Loucy (cell line): ENCODE measurements around the gene MLLT10.

ENCODE experiments used
- H2AFZ ChIP-seq: fragments of 200-600 bp; sonication (generic); 2 replicates; pipeline ENCODE4 v1.6.0; 2016; ENCODE audit warnings: antibody characterized with exemption, mild to moderate bottlenecking, low read length, moderate library complexity
- H3F3A ChIP-seq: fragments of 200-600 bp; 2 replicates; pipeline ENCODE4 v1.6.0; 2016; ENCODE audit warnings: antibody characterized with exemption, low read depth, mild to moderate bottlenecking
- H3K27me3 ChIP-seq: fragments of 200-600 bp; sonication (generic); 2 replicates; pipeline ENCODE4 v1.6.1; 2014; ENCODE audit warnings: low read length, mild to moderate bottlenecking; ENCODE audit not compliant: insufficient read depth, poor library complexity, severe bottlenecking
- H3K36me3 ChIP-seq: fragments of 200-600 bp; sonication (generic); 2 replicates; pipeline ENCODE4 v1.6.1; 2016; ENCODE audit warnings: low read length; ENCODE audit not compliant: insufficient read depth
- H3K4me1 ChIP-seq: fragments of 200-600 bp; sonication (generic); 2 replicates; pipeline ENCODE4 v1.5.1; 2014; ENCODE audit warnings: low read length, mild to moderate bottlenecking; ENCODE audit not compliant: insufficient read depth, poor library complexity, severe bottlenecking
- H3K4me2 ChIP-seq: fragments of 200-600 bp; sonication (generic); 2 replicates; pipeline ENCODE4 v1.6.0; 2014; ENCODE audit warnings: antibody characterized with exemption, low read length, low read depth, mild to moderate bottlenecking; ENCODE audit not compliant: poor library complexity, severe bottlenecking
- H3K4me3 ChIP-seq: fragments of 200-600 bp; sonication (generic); 2 replicates; pipeline ENCODE4 v1.5.1; 2014; ENCODE audit warnings: low read length, mild to moderate bottlenecking, mixed read lengths; ENCODE audit not compliant: poor library complexity, severe bottlenecking
- H3K79me2 ChIP-seq: fragments of 200-600 bp; sonication (generic); 2 replicates; pipeline ENCODE4 v1.6.1; 2014; ENCODE audit warnings: low read length; ENCODE audit not compliant: insufficient read depth
- H3K9ac ChIP-seq: fragments of 200-600 bp; sonication (generic); 2 replicates; pipeline ENCODE4 v1.6.0; 2014; ENCODE audit warnings: mild to moderate bottlenecking, low read depth, low read length, moderate library complexity; ENCODE audit not compliant: poor library complexity, severe bottlenecking
- H3K9me2 ChIP-seq: fragments of 200-600 bp; sonication (generic); replicated peaks from 2 replicates; pipeline ENCODE4 v1.6.1; 2016; ENCODE audit warnings: low read depth, low read length, mixed read lengths
- H3K9me3 ChIP-seq: fragments of 200-600 bp; sonication (generic); 2 replicates; pipeline ENCODE4 v1.6.1; 2014; ENCODE audit warnings: mild to moderate bottlenecking, antibody characterized with exemption, low read length, low read depth; ENCODE audit not compliant: insufficient read depth
- H4K20me1 ChIP-seq: fragments of 200-600 bp; sonication (generic); 2 replicates; pipeline ENCODE4 v1.6.0; 2014; ENCODE audit warnings: antibody characterized with exemption, low read length, mild to moderate bottlenecking; ENCODE audit not compliant: insufficient read depth, poor library complexity, severe bottlenecking
- EZH2phosphoT487 ChIP-seq: fragments of 200-600 bp; IDR thresholded peaks from 2 replicates; pipeline ENCODE4 v1.6.1; 2018; ENCODE audit warnings: antibody characterized with exemption, mild to moderate bottlenecking, moderate library complexity, borderline replicate concordance
- TF ChIP-seq, protein P1 (sequence below): fragments of 200-600 bp; sonication (generic); conservative IDR thresholded peaks from 2 replicates; pipeline ENCODE4 v1.5.1; 2014; ENCODE audit warnings: mild to moderate bottlenecking, antibody characterized with exemption, low read length

MLLT10 gene

DNA sequence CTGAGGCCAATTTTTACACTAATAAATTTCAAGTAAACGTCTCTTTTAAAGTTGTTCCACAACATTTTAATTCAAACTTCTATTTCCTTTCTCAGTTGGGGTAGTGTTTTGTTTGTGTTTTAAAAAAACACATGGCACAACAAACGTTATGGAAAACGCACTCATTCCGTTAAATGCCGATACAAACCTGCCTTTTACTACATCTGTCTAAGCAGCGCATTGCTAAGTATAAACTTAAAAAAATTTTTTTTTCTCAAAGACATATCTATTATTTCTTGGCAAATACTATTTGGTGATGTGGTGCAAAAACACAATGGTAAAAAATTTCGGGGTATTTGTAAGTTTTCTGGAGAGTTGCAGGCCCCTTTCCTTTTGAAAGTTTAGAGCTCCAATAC lies 9.9 kb upstream of the MLLT10 start:
- H3K4me3 ChIP-seq, result no peak overlapping the region
- no peaks in the 10 kb centered on the region for H3K36me3 ChIP-seq
- H4K20me1 ChIP-seq, result no peaks in the 10 kb centered on the region
- H3K9me3 ChIP-seq, result no peaks in the 10 kb centered on the region
- no peak overlapping the region for H2AFZ ChIP-seq
- no peak for TF ChIP-seq EZH2phosphoT487
- TF ChIP-seq, protein P1, sequence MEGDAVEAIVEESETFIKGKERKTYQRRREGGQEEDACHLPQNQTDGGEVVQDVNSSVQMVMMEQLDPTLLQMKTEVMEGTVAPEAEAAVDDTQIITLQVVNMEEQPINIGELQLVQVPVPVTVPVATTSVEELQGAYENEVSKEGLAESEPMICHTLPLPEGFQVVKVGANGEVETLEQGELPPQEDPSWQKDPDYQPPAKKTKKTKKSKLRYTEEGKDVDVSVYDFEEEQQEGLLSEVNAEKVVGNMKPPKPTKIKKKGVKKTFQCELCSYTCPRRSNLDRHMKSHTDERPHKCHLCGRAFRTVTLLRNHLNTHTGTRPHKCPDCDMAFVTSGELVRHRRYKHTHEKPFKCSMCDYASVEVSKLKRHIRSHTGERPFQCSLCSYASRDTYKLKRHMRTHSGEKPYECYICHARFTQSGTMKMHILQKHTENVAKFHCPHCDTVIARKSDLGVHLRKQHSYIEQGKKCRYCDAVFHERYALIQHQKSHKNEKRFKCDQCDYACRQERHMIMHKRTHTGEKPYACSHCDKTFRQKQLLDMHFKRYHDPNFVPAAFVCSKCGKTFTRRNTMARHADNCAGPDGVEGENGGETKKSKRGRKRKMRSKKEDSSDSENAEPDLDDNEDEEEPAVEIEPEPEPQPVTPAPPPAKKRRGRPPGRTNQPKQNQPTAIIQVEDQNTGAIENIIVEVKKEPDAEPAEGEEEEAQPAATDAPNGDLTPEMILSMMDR, result no peak
- H3K4me1 ChIP-seq, result peaks cover 26% of the 10 kb centered on the region
- H3K79me2 ChIP-seq, result peaks cover 18% of the 10 kb centered on the region
- no peak overlapping the region for H3K4me2 ChIP-seq
- 0 out of 2 replicates have a peak, but pooled peaks cover 11% of the 10 kb centered on the region for H3F3A ChIP-seq
- no peaks in the 10 kb centered on the region for H3K9me2 ChIP-seq
- H3K27me3 ChIP-seq, result no peaks in the 10 kb centered on the region
- H3K9ac ChIP-seq, result peak overlapping the region; percentile 98

DNA sequence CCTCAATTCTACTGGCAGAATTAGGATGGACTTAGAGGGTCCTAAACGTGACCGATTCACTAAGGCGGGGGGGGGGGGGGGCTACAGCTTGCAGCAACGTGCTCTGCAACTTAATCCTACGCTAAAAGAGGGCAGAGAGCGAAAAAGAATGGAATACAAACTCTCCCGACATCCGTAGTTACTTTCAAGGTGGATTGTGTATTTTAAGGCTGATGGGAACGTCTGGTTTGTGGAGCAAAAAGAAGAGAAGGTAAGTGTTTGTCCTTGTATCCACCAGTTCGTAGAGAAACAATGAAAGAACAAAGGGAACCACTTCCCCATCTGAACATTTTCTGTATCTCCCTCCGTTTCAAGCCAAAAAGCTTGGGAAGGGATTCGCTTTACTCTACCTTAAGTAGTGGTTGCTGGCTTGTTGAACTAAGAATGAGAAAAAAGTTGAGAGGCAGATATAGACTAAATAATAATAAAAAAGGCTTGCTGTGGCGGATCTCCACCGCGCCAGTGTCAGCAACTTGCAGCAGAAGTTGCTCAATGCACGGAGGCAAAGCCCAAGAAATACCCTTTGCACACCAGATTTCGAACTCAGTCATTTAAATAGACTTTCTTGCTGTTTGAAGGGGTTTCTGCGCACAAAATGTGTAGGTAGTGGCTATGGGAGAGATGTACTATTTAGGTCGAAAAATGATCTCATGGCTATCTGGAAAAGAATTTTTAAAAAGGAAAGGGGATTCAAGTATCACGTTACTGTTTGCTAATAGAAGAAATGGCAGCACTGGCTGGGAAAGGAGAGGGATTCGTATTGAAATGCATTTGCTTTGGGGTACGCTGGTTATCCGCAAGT lies 9.3 kb upstream of the MLLT10 start:
- no peak overlapping the region for H2AFZ ChIP-seq
- peak overlapping the region; percentile 85 for H3K4me3 ChIP-seq

DNA sequence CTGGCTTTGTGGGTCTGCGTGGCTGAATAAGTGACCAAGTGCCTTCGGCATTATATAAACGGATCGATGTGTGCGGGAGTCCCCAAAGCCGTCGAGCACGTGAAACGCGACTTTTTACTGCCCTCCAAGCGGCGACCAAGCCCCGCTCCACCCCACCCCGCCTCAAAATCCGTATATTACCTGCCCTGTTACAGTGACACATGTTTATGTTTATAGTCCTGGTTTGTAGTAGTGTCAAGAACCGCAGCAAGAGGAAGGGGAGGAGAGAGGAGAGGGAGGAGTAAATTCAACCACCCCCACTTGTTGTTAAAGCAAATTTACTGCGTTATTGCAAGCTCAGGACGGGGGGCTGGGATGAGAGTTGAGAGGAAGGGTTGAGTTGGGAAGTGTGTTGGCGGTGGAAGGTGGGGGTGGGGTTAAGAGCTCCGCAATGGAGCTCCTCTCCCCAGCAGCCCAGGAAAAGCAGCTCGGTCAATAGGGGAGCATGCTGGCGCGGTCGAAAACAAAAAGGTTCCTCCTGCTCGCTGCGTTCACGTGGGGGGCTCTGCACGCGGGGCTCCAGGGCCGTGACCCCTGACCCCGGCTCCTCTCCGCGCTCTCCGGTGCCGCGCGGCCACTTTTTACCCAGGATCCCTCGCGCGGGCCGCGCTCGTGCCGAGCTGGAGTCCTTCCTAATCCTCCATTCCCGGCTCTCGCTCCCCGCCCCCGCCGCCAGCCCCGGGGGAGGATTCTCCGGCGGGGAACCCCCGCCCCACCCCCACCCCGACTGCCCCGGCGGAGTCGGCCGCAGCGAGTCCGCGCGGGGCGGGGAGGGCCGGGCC lies 8.5 kb upstream of the MLLT10 start, which contains the start of gene SKIDA1:
Gene SKIDA1, minus strand, starts transcription at position 316 of the 821 bp plus-strand sequence. CDS start 7,860 bp downstream, outside the sequence.
- Histone ChIP-seq H3K4me1 (peaks cover 30% of the 10 kb centered on the region), H3F3A (0 out of 2 replicates have a peak, but pooled peaks cover 15% of the 10 kb centered on the region), H2AFZ (peak within 1 kb of the TSS; percentile 83), H3K9me3 (no peaks in the 10 kb centered on the region), H3K9me2 (no peaks in the 10 kb centered on the region), H3K27me3 (no peaks in the 10 kb centered on the region), H3K9ac (peak within 1 kb of the TSS; percentile 98), H4K20me1 (no peaks in the 10 kb centered on the region), H3K36me3 (no peaks in the 10 kb centered on the region), H3K4me2 (peak within 1 kb of the TSS; percentile 62), H3K79me2 (peaks cover 16% of the 10 kb centered on the region), H3K4me3 (peak within 1 kb of the TSS; percentile 85)
- TF ChIP-seq, protein P1, result no peak
- TF ChIP-seq EZH2phosphoT487, result no peak

More for the DNA sequence above, 9.3 kb upstream of the MLLT10 start:
- H3K4me2 ChIP-seq, result peak overlapping the region; percentile 60
- peaks cover 27% of the 10 kb centered on the region for H3K4me1 ChIP-seq
- H3K36me3 ChIP-seq, result no peaks in the 10 kb centered on the region
- no peaks in the 10 kb centered on the region for H4K20me1 ChIP-seq
- peaks cover 16% of the 10 kb centered on the region for H3K79me2 ChIP-seq
- H3F3A ChIP-seq, result 0 out of 2 replicates have a peak, but pooled peaks cover 13% of the 10 kb centered on the region
- H3K9me2 ChIP-seq, result no peaks in the 10 kb centered on the region
- H3K27me3 ChIP-seq, result no peaks in the 10 kb centered on the region
- no peaks in the 10 kb centered on the region for H3K9me3 ChIP-seq
- H3K9ac ChIP-seq, result peak overlapping the region; percentile 98
- TF ChIP-seq EZH2phosphoT487, result no peak
- TF ChIP-seq, protein P1, result no peak
